ENCODE measurements around the gene KRT84.
"Not testable (repeated sequence)": the region's sequence is repeated elsewhere in the genome, so short reads cannot be mapped to it uniquely, and the experiment has no call there.

Gene KRT84

DNA sequence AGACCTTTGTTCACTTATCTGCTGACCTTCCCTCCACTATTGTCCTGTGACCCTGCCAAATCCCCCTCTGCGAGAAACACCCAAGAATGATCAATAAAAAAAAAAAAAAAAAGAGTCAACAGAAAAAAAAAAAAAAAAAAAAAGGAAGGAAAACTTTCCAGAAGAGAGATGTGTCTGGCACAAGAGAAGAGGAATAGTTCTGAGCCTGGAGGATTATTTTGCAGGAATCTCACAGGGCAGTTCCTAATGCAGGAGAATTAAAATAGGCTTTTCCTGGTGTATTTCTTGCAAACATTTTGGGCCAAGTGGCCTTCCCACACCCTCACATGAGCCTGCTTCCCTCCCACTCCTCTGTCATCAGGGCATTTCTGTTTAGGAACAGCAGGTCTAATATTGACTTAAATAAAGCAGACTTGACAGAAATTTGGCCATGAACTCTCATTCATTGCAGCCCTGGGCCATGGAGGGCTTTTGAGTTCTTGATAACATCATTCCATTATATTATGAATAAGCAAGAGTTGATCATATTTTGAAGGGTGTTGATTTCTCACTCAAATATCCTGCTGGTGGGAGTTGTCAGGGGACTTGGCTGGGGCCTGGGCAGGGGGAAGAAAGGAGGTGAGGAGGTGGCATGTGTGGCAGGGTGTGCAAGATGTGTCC lies 25.3 kb upstream of the KRT84 start:
- not testable (repeated sequence) for DNase-seq (ENCODE audit: low read depth, low spot score)

DNA sequence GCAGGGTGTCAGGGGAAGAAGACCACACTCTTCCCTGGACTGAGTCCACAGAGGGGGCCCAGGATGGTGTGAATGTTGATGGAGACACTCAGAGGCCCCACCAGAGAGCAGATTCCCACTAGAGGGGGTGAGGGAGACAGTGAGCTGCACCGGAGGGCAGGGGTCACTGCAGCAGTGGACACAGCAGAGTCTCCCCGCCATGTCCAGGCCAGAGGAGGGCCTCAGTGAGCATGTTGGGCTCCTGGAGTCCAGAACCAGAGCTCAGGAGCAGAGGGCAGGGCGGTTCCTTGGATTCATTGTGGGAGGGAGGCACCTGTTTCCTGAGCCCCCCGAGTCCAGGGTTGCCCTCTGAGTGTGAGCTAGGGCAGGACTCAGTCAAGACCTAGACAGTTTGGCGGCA lies 22.5 kb upstream of the KRT84 start:
- DNase-seq (ENCODE audit: low read depth, low spot score): no peak

GRCh38 chr12:52405922-52406385 lies 20.5 kb upstream of the KRT84 start, which contains the start of gene KRT82:
TSS of gene KRT82 (minus strand) at chr12:52406335. CDS start at chr12:52406277, 58 bp downstream.
- DNase-seq (ENCODE audit: low read depth, low spot score): no peak

DNA sequence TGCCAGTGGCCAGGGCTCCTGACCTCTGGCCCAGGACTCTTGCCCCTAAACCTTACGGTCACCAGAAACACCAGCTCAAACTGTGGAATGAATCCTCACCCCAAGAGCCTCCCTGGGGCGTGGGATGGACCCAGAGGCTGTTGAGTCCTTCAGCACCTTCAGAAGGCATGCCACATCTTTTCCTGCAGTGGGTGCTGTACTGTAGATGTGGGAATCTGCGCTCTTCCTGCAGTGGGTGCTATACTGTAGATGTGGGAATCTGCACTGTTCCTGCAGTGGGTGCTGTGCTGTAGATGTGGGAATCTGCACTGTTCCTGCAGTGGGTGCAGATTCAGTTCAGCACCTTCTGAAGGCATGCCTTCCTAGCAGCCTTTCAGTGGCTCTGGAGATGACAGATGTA lies 19.5 kb upstream of the KRT84 start:
- DNase-seq (ENCODE audit: low read depth, low spot score): no peak

GRCh38 chr12:52403561-52403960 lies 18.1 kb upstream of the KRT84 start:
- DNase-seq (ENCODE audit: low read depth, low spot score): no peak

GRCh38 chr12:52402873-52403540 lies 17.6 kb upstream of the KRT84 start:
- peak; percentile 28 for DNase-seq (ENCODE audit: low read depth, low spot score)

DNA sequence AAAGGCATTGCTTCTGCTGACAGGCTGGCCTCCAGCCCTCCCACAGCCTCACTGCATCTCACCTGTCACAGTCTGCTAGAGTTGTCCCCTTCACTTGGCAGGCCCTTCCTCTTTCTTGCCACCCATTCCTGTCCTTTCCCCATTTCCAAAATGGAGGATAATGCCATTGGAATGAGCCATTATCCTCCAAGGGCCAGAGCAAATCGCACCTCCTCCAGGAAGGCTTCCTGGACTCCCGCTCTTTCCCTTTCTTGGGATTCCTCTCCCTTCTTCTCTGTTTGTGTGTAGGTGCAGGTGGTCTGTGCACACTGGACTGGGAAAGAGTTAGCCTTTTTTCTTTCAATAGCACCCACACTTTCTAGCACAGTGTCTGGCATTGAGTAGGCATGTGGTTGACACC lies 16.9 kb upstream of the KRT84 start:
- no peak for DNase-seq (ENCODE audit: low read depth, low spot score)

- DNase-seq (ENCODE audit: low read depth, low spot score): no peak
Measured at GRCh38 chr12:52401926-52402325, 16.5 kb upstream of the KRT84 start.

GRCh38 chr12:52401526-52401925 lies 16.1 kb upstream of the KRT84 start:
- no peak for DNase-seq (ENCODE audit: low read depth, low spot score)

- no peak for DNase-seq (ENCODE audit: low read depth, low spot score)
Measured at GRCh38 chr12:52400906-52401305, 15.5 kb upstream of the KRT84 start.

DNA sequence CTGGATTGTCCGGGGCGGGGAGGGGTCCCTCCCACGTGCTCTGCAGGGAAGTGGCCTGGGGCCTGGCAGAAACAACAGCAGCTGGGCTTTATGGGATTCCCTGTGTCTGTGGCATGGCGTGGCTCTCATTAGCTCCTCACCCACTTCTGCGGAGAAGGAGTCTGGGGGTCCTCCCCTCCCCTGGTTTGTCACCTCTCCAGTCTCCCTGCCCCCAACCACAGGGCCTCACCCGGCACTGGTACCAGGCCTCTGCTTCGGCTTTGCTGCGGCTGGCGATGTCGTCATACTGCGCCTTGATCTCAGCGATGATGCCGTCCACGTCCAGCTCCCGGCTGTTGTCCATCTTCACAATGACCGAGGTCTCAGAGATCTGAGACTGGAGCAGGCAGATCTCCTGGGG lies 14.3 kb upstream of the KRT84 start:
- DNase-seq (ENCODE audit: low read depth, low spot score): no peak

DNA sequence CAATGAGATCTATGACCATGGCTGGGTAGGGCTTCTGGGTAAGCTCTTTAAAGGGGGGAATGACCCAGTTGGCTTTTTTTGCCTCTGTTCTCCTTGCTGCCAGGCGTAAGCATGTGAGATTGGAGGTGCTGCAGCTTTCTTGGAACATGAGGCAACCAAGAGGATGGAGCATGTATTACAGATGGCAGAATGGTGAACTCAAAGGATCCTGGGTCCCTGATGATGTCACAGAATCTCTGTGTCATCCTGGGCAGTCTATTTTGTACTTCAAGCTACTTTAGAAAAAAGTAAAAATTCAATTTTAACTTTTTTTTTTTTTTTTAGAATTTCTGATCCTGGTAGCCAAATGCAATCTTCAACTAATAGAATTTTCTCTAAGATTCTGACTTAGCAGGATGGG lies 12.7 kb upstream of the KRT84 start:
- no peak for DNase-seq (ENCODE audit: low read depth, low spot score)

GRCh38 chr12:52396656-52397055 lies 11.2 kb upstream of the KRT84 start:
- DNase-seq (ENCODE audit: low read depth, low spot score): no peak

DNA sequence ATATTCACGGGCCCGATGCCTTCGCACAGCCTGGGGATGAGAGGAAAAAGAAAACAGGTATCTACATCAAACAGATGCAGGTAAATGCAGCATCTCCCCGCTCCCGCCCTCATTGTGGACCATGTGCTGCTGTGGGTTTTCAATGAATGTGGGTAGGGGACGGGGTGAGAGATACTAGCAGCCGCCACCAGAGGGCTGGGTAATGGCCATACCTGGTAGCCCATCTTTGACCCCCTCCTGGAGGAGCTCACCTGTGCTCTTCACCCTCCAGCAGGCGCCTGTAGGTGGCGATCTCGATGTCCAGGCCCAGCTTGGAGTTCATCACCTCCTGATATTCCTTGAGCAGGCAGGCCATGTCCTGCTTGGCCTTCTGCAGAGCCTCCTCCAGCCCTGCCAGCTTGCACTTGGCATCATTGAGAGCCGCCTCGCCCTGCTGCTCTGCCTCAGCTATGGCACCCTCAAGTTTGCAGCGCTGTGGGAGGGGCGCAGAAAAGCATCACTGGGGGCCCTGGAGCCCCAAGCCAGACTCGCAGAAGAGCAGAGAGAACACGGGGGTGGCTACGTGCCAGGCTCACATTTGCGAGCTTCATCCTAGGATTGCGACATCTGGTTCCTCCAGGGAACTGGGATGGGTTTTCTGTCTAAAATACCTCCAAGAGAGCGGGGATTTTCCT lies 10.4 kb upstream of the KRT84 start:
- peak; percentile 92 for DNase-seq (ENCODE audit: low read depth, low spot score)

GRCh38 chr12:52394836-52395405 lies 9.5 kb upstream of the KRT84 start:
- no peak for DNase-seq (ENCODE audit: low read depth, low spot score)

GRCh38 chr12:52392465-52393007 lies 7.1 kb upstream of the KRT84 start:
- DNase-seq (ENCODE audit: low read depth, low spot score): no peak

DNA sequence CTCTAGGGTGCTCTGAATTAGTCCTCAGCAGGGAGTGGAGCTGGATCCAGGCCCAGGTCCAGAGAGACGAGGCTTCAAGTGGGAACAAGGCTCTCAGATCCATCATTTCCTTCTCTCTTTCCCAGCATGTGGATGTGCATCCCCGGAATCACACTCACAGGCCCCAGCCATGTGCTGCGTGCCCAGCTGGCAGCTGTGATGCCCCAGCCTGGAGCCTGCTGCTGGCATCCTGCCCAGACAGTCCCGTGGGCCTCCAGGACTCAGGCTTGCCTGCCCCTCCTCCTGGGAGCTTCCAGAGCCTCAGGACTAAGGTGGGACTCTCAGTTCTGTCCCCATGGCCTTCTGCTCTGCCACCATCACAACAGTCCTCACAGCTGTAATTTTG lies 6.2 kb upstream of the KRT84 start:
- no peak for DNase-seq (ENCODE audit: low read depth, low spot score)

GRCh38 chr12:52390739-52391617 lies 5.5 kb upstream of the KRT84 start:
- peak; percentile 60 for DNase-seq (ENCODE audit: low read depth, low spot score)

DNA sequence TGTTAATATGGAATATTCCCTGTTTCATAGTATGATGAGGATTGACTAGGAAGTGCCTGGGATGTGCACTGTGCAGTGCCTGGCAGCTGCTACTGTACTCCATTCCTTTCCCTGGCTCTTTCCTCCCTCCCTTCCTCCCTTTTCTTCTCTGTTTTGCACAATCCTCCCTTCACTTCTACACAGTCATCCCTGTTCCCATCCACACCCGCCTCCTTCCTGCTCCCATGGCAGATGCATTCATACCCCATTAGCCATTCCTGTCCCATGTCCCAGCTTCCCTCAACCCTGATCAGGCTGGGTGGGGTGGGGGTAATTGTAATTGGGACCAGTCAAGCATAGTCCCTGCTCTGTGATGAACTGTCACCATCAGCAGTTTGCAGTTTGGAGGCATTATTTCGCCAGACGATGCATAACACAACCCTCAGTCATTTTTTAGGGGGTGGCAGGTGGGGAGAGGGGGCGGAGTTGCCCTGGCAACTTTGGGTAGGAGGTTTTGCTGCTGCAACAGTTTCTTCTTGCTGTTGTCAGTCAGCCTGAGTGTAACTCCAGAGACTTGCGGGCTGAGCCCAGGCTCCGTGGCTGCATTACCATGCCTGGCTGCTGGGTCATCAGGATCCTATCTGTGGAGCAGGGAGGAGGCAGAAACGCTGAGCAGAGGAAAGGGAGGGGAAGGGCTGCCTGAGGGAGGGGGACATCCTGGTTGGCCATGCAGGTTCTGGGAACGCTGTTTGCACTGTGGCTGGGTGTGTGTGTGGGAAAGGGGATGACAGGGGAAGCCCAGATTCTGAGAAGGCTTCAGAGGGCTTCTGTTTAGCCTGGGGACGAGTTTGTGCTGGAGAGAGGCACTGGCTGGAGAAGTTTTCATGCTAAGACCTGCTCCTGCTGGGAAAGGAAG lies 4.1 kb upstream of the KRT84 start:
- peak; percentile 85 for DNase-seq (ENCODE audit: low read depth, low spot score)

GRCh38 chr12:52387859-52388258 lies 2.4 kb upstream of the KRT84 start:
- no peak for DNase-seq (ENCODE audit: low read depth, low spot score)
